Left colon (tissue), 2 donors: Measurements from ENCODE around the gene UBR1. TPM values are rescaled to one million over a fixed set of nuclear protein-coding genes. Genes with fewer than 3 reads are reported as not detected.
"Not testable (repeated sequence)": the region's sequence is repeated elsewhere in the genome, so short reads cannot be mapped to it uniquely, and the experiment has no call there.

Experiments used
- ATAC-seq: fragments of 200-7000 bp; cut with Tn5 transposase; one replicate; pipeline ENCODE4 v1.9.1; 2020; ENCODE audit warnings: mild to moderate bottlenecking, moderate library complexity
- DNase-seq, 2 donors: peaks; one replicate each; pipeline ENCODE4 v3.0.0-alpha.2; 2020
- intact Hi-C, 2 donors: fragments of 100-400 bp; cut with DNase I in 1 of 2; cut with micrococcal nuclease in 1 of 2; formaldehyde crosslinking; loops; one replicate each; pipeline versions ENCODE4 v1.11.2 to v1.14.0; 2022; cut with DNase I, micrococcal nuclease
- long read RNA-seq: library from polyadenylated mRNA; unstranded; transcript quantifications from one replicate; pipeline ENCODE4 v2.0.0, GENCODE V29; 2021
- total RNA-seq, 2 donors: library from RNA; stranded (reverse); fragmentation: NEBNext Ultra II Directional; extraction: Animal tissue kit (Norgen Biotek cat#: 25700); gene quantifications; one replicate each; pipeline ENCODE4 v1.2.1, GENCODE V29; 2021
- donor health status: DM: no; HTN: no; CAD: no.
- donor health status: DM: yes; HTN: yes; CAD: no.

Gene UBR1
- 10 to 100 TPM; 23.9 to 30.9 TPM for total RNA-seq
- long read RNA-seq, full-length matches to known transcripts = 2 of 20 reads
- long read RNA-seq, partial matches to known transcripts = 12 of 20 reads
- long read RNA-seq, other reads (novel, unspliced or antisense) = 6 of 20 reads

DNA sequence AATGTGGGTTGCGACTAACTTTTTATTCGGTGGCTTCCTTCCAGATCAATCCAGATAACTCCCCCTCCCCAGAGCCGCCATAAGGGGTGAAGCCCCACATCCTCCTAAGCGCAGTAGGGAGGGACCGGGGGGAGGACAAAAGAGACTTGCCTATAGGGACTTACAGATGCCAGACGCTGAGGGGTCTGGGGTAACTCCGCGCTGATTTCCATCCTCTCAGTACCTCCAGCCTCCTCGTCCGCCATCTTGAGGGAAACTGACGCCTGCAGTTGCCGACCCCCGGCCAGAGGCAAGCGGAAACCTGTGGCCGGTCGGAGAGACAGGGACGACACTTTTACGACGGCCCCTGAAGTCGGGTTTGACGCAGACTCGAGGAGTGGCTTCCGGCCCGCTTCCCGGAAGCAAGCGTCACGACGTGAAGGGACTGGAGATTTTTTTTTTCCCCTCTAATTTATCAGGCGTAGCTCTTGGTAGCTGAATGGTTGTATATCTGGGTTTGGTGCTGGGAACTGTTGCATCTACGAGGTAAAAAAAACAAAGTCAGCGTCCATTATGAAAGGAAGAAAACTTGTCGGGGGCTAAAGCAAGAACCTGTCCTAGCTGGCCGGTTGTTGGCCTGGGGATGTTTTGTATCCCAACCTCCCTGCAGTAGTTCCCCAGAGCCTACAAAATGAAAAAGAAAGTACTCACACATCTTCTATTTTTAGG lies at the start of gene UBR1:
Gene UBR1 (minus strand): TSS at position 261 of the 708 bp plus-strand sequence. CDS start 16 bp downstream, at position 245.
- DNase-seq = peak; percentile 91 to 92
- peak; percentile 97 for ATAC-seq
- intact Hi-C loops = no loop called here

DNA sequence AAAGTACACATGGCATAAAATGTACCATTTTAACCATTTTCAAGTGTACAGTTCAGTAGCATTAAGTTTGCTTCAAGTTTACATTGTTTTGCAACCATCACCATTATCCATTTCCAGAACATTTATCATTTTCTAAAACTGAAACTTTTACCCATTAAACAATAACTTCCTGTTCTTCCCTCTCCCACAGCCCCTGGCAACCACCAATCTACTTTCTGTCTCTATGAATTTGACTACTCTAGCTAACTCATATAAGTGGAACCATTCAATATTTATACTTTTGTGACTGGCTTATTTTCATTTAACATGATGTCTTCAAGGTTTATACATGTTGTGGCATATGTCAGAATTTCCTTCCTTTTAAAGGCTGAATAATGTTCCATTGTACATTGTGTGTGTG lies 47.4 kb upstream of the UBR1 start:
- DNase-seq (no peak), ATAC-seq (no peak)
- intact Hi-C loops = no loop called here

DNA sequence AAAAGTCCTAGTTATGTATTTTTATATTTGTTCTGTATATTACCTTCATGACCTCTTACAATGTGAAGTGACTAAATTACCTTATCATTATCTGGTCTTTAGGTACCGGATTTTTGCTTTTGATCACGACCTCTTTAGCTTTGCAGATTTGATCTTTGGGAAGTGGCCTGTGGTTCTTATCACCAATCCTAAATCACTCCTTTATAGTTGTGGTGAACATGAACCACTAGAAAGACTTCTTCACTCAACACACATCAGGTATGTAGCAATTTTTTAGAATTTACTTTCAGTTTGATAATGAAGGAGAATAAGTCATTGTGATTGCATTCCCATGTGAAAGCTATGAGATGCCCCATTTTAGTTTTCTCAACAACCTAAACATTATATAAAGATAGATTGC lies 45.9 kb upstream of the UBR1 start:
- ATAC-seq (no peak), DNase-seq (no peak)
- intact Hi-C loops = no loop called here

DNA sequence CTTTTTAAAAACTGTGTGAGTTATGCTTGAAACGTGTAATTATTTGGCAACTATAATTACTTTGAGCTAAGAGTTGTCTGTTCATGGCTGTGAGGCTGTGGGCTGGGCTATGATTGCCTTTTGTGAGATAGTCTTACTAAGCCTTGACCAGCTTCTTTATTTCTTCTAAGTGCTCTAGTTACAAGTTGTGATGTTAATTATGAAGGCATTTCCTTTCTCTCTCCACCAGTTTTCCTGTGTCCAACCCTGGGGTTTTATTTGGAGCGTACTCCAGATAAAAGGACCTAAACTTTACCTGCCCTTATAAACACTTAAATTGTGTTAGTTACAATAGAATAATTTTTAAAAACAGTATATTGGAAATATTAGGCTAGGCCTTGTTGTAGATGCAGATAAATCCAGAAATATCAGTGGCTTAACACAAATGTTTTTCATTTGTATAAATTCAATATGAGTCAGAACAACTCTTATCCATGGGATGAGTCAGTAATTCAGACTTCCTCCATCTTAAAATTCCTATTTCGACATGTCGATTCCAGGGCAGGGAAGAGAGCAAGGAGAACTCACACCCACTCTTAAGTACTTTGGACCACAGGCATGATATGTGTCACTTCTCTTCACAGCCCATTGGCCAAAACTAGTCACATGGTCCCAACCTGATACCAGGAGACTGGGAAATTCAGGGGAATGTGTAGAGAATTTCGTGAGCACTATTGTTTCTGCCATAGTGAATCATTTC lies 44.5 kb upstream of the UBR1 start:
- intact Hi-C loops = no loop called here

DNA sequence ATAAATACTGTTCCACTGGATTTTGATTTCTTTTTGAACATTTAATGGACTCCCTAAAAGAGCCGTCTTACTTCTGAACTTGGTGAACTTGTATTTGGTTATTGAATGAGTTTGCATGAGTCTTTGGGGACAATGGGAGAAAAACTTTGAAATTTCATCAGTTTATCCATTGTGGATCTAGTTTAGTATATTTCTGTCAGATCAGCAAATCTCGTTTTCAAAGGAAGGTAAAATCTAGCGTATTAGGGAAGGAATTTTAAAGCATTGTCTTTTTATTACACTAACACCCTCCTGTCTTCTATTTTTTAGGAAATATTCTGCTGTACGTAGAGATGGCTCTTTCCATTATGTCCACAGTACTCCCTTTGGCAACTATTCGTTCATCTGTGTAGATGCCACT lies 40.3 kb upstream of the UBR1 start:
- ATAC-seq = no peak
- intact Hi-C loops = no loop called here
- DNase-seq = no peak

More for the DNA sequence above, 44.5 kb upstream of the UBR1 start:
- DNase-seq (no peak), ATAC-seq (no peak)

DNA sequence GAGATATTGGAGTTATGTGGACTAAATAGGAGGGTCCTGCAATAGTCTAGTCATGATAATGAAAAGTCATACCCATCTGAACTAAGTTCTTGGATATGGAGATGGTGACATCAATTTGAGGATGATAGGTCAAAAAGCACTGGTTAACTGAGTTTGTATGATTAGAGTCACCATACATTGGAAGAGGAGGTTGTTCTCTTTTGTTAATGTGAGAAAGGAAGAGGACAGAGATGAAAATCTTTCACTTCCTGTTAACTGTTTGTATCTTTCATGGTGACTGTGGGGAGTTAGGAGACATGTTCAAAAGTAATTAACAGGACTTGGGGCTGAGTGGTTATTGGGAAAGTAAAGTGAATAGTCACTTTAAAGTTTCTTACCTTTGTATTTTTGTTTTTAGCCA lies 38.7 kb upstream of the UBR1 start:
- no peak for ATAC-seq
- DNase-seq = no peak
- intact Hi-C loops = no loop called here

DNA sequence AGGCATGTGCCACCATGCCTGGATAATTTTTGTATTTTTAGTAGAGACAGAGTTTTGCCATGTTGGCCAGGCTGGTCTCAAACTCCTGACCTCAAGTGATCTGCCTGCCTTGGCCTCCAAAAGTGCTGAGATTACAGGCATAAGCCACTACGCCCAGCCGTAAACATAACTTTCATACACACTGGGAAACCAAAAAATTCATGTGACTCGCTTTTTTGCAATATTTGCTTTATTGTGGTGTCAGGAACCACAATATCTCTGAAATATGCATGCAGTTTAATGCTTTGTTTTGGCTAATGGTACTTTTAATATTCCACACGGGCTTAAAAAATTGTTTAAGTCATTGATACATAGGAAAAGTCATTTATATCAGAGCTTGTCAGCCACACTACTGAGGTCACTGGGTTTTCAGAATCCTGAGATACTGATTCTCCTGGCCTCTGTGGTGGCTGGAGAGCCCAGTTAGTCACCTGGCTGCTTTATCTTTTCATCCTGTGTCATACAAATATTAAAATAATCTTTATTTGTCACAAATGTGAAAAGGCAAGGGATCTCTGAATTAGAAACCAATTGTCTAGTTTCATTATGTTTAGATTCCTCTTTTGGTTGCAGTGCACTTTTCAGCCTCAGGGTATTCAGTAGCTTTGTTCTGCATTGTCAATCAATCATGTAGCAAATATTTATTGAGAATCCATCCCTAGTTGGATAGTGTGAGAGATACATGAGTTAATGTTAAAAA lies 37.5 kb upstream of the UBR1 start:
- no peak for ATAC-seq
- no peak for DNase-seq
- intact Hi-C loops = no loop called here

DNA sequence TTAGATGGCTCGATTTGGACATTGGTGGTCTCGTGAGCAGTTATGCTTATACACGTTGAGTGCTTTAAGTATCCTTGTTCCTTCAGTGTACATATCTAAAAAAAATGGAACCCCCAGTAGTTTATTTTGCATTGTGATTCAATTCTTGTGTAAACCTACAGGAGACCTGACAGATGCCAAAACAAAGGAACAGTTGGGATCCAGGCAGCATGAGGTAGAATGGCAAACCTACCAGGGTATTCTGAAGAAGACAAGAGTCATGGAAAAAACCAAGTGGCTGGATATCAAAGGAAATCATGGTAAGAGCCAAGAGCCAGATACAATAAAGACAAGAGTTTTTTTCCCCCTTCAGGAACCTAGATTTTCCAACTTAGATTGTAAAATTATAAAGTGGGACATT lies 29.5 kb upstream of the UBR1 start:
- DNase-seq (no peak), ATAC-seq (no peak)
- intact Hi-C loops = no loop called here

DNA sequence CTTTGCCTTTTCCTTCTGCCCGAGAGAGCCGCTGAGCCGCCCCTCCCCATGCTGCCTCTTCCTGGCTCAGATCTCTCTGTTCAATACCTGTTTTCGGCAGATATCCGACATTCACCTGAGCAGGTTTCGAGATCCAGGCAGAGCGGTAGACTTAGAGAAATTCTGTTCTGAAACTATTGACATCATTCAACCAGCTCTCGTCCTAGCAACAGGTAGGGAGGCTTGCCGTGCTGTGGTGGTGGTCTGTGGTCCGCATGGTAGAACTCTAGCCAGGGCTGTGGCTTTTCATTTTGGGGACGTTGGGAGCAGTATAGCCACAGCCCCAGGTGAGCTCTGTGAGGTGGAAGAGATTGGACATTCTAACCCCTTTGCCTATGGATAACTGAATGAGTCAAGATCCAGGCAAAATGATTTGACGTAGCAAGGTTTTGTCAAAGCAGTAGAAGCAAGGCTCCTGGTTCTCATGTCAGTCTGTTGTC lies 28.4 kb upstream of the UBR1 start:
- no peak for DNase-seq
- intact Hi-C loops = no loop called here
- ATAC-seq = peak; percentile 3

DNA sequence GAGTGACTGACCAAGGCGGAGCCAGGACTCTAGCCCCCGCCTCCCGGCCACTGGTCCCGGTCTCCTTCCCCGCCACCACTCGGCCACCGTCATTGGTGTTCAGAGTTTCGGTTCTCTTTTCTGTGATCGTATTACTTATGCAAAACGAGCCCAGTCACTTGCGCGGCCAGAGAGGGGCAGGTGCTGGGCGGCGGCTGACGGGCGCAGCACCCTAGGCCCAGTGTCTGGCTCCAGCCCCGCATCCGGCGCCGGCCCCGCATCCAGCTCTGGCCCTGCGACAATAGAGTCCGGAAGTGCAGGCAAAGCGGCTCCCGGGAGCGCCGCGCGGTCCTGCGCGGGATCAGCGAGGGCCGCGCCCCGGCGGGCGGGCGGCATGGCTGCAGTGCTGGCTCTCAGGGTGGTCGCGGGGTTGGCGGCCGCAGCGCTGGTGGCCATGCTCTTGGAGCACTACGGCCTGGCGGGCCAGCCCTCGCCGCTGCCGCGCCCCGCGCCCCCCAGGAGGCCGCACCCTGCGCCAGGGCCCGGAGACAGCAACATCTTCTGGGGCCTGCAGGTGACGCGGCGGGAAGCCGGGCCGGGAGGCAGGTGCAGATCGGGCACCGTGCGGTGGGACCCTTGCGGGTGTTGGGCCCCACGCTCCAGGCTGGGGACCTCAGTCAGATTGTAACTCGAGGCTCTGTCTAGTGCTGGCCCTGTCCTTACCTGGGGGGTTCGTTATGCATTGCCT lies 27.8 kb upstream of the UBR1 start, which contains the start of gene TMEM62:
Gene TMEM62 (plus strand): TSS at position 157 of the 727 bp plus-strand sequence. CDS start 217 bp downstream, at position 374.
- DNase-seq (peak; percentile 92 to 94), ATAC-seq (peak; percentile 92)
- intact Hi-C loops = no loop called here

DNA sequence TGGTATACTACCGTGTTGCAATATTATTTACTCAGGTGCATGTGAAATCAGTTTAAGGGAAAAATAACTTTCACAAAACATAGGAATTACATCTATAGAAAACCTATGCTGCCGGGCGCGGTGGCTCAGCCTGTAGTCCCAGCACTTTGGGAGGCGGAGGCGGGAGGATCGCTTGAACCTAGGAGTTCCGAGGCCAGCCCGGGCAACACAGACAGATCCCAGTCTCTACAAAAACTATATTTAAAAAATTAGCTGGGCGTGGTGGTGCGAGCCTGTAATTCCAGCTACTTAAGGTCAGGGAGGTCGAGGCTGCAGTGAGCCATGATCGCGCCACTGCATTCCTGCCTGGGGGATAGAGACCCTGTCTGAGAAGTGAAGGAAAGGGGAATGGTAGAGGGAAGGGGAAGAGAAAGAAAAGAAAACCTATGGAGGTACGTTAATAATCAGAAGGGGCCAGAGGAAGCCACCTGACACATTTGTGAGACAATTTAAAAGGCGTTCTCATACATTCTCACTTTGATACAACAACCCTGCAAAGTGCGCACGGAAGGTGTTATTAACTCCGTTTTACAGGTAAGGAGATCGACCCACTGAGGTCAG lies 27.1 kb upstream of the UBR1 start:
- intact Hi-C loops = no loop called here
- DNase-seq (peak; percentile 53 to 62), ATAC-seq (peak; percentile 35)

DNA sequence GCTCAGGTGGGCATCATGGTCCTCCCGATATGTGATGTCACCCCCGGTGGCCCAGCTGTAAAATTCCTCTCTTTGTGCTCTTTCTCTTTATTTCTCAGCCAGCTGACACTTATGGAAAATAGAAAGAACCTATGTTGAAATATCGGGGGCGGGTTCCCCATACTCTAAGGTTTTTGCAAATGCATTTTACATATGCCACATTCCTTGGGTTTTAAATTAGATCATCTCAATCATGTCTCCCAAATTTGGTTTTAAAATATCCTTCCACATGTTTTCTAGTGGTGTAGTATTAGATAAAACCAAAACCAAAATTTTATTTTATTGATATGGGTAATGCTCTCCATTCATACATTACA lies 23.1 kb upstream of the UBR1 start:
- ATAC-seq = no peak
- intact Hi-C loops = no loop called here
- DNase-seq = no peak

DNA sequence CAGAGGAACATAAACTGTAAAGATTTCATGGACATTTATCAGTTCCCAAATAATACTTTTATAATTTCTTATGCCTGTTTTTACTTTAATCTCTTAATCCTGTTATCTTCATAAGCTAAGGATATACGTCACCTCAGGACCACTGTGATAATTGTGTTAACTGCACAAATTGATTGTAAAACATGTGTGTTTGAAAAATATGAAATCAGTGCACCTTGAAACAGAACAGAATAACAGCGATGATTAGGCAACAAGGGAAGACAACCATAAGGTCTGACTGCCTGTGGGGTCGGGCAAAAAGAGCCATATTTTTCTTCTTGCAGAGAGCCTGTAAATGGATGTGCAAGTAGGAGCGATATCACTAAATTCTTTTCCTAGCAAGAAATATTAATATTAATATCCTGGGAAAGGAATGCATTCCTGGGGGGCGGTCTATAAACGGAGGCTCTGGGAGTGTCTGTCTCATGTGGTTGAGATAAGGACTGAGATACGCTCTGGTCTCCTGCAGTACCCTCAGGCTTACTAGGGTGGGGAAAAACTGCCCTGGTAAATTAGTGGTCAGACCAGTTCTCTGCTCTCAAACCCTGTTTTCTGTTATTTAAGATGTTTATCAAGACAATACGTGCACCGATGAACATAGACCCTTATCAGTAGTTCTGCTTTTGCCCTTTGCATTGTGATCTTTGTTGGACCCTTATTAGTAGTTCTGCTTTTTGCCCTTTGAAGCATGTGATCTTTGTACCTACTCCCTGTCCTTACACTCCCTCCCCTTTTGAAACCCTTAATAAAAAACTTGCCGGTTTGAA lies 22.5 kb upstream of the UBR1 start:
- ATAC-seq, DNase-seq, intact Hi-C loops: not testable (repeated sequence)

DNA sequence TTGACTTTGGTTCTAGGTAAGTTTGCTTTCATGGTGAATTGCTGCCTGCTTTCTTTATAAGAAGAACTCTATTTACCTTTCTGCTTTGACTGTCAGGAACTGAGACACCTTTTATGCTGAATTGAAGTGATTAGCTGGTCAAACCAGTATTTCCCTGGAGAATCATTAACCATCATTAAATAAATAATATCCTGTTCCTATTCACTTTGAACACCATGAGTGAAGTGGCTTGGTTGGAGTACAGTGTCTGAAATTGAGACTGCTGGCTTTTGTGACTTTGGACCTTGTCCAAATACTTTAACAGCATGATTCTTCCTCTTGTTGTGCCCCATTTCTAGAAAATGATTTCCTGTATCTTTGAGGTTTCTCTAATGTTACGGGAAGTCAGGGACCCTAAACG lies 21.9 kb upstream of the UBR1 start:
- no peak for DNase-seq
- ATAC-seq = peak; percentile 76

DNA sequence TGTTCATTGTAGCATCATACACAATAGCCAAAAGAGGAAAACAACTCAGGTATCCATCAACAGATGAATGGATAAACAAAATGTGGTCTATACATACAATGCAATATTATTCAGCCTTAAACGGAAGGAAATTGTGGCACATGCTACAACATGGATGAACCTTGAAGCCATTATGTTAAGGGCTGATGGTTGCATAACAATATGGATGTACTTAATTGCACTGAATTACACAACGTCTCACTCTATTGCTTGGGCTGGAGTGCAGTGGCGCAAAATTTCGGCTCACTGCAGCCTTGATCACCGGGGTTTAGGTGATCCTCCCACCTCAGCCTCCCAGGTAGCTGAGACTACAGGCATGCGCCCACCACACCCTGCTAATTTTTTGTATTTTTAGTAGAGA lies 20.5 kb upstream of the UBR1 start:
- intact Hi-C loops = no loop called here
- ATAC-seq = peak; percentile 46
- DNase-seq = no peak

More for the DNA sequence above, 21.9 kb upstream of the UBR1 start:
- intact Hi-C loops = no loop called here

DNA sequence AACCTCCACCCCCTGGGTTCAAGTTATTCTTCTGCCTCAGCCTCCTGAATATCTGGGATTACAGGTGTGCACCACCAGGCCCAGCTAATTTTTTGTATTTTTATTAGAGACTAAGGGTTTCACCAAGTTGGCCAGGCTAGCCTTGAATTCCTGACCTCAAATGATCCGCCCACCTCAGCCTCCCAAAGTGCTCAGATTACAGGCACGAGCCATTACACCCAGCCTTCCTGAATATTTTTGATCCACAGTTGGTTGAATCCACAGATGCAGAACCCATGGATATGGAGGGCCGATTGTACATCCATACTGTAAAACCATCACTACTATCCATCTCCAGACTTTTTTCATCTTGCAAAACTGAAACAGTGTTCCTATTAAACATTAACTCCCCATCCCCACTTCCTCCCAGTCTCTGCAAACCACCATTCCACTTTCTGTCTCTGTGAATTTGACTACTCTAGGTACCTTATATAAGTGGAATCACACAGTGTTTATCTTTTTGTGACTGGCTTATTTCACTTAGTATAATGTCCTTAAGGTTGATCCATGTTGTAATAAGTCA lies 19.3 kb upstream of the UBR1 start:
- peak; percentile 14 for ATAC-seq
- DNase-seq = no peak
- intact Hi-C loops = no loop called here

DNA sequence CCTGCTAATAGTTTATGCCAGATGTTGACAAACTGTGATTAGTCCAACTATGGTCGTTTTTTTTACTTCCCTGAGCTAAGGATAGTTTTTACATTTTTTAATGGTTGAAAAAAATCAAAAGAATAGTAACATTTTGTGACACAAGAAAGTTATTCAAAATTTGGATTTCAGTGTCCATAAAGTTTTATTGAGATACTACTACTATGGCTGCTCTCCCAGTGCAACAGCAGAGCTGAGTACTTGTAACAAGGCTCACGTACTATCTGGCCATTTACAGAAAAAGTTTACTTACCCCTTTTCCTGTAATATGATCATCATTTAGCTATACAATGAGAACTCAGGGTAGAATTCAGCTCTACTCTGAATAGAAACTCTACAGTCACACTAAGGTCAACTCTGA lies 16.0 kb upstream of the UBR1 start:
- DNase-seq = no peak
- no peak for ATAC-seq
- intact Hi-C loops = no loop called here
